ENCODE results near the gene AKT2. TPM values are rescaled to one million over a fixed set of nuclear protein-coding genes. Genes with fewer than 3 reads are reported as not detected.

AKT2 gene
- total RNA-seq, 1 experiment from 2014 or later, result 108 TPM

- no peaks in the 10 kb centered on the region for H3K9me3 Mint-ChIP-seq (ENCODE audit: unreplicated experiment)
- no peak overlapping the region for H3K27ac Mint-ChIP-seq (ENCODE audit: low read depth, unreplicated experiment)
- no peak overlapping the region for H3K4me3 Mint-ChIP-seq (ENCODE audit: unreplicated experiment)
- peaks cover 8% of the 10 kb centered on the region for H3K4me1 Mint-ChIP-seq (ENCODE audit: insufficient read depth, unreplicated experiment)
- peaks cover 16% of the 10 kb centered on the region for H3K36me3 Mint-ChIP-seq (ENCODE audit: insufficient read depth, unreplicated experiment)
- DNase-seq (ENCODE audit: unreplicated experiment), result no peak
- no TSS peak for BruUV-seq (replicated peaks)
- intact Hi-C loops (cut with micrococcal nuclease), result no loop called here
- ChIA-PET CTCF (interaction anchor here (0.8 kb wide), 1 partner anchor 28 kb away, joined by 3 read pairs; no protein-coding TSS in a partner anchor), POLR2A (interaction anchor here (0.7 kb wide), 1 partner anchor 30 kb away, joined by 3 read pairs; no protein-coding TSS in a partner anchor)
- no peaks in the 10 kb centered on the region for H3K27me3 Mint-ChIP-seq (ENCODE audit: insufficient read depth, unreplicated experiment)
- TF ChIP-seq CTCF (IDR thresholded peaks at IDR 0.05; ENCODE audit: unreplicated experiment), result no peak
These were observed 38.0 kb downstream of the AKT2 start for GRCh38 chr19:40247178-40247577.

- Mint-ChIP-seq H3K9me3 (ENCODE audit: unreplicated experiment) (no peaks in the 10 kb centered on the region), H3K36me3 (ENCODE audit: insufficient read depth, unreplicated experiment) (peaks cover 15% of the 10 kb centered on the region), H3K27ac (ENCODE audit: low read depth, unreplicated experiment) (no peak overlapping the region), H3K4me3 (ENCODE audit: unreplicated experiment) (no peak overlapping the region), H3K4me1 (ENCODE audit: insufficient read depth, unreplicated experiment) (peaks cover 8% of the 10 kb centered on the region), H3K27me3 (ENCODE audit: insufficient read depth, unreplicated experiment) (no peaks in the 10 kb centered on the region)
- no peak for TF ChIP-seq CTCF (IDR thresholded peaks at IDR 0.05; ENCODE audit: unreplicated experiment)
- ChIA-PET POLR2A (interaction anchor here (0.6 to 0.7 kb wide), 2 partner anchors 8 to 31 kb away, joined by 3 read pairs; no protein-coding TSS in a partner anchor), CTCF (interaction anchor here (0.7 to 0.8 kb wide), 2 partner anchors 27 to 66 kb away, joined by 3 read pairs; no protein-coding TSS in a partner anchor)
- intact Hi-C loops (cut with micrococcal nuclease), result no loop called here
- DNase-seq (ENCODE audit: unreplicated experiment), result no peak
- no TSS peak for BruUV-seq (replicated peaks)
These were observed 38.7 kb downstream of the AKT2 start for GRCh38 chr19:40246292-40247073.

GRCh38 chr19:40245506-40246128, 39.5 kb downstream of the AKT2 start:
- intact Hi-C loops (cut with micrococcal nuclease), result no loop called here
- BruUV-seq (replicated peaks), result no TSS peak
- DNase-seq (ENCODE audit: unreplicated experiment), result no peak
- peaks cover 8% of the 10 kb centered on the region for H3K4me1 Mint-ChIP-seq (ENCODE audit: insufficient read depth, unreplicated experiment)
- no peaks in the 10 kb centered on the region for H3K9me3 Mint-ChIP-seq (ENCODE audit: unreplicated experiment)
- ChIA-PET POLR2A (no interaction called here), CTCF (interaction anchor here (0.6 to 0.7 kb wide), 2 partner anchors 17 to 67 kb away, joined by 3 read pairs; no protein-coding TSS in a partner anchor)
- no peaks in the 10 kb centered on the region for H3K27me3 Mint-ChIP-seq (ENCODE audit: insufficient read depth, unreplicated experiment)
- peaks cover 21% of the 10 kb centered on the region for H3K36me3 Mint-ChIP-seq (ENCODE audit: insufficient read depth, unreplicated experiment)
- no peak for TF ChIP-seq CTCF (IDR thresholded peaks at IDR 0.05; ENCODE audit: unreplicated experiment)
- H3K4me3 Mint-ChIP-seq (ENCODE audit: unreplicated experiment), result no peak overlapping the region
- H3K27ac Mint-ChIP-seq (ENCODE audit: low read depth, unreplicated experiment), result no peak overlapping the region

GRCh38 chr19:40244579-40245317, 40.4 kb downstream of the AKT2 start:
- peaks cover 24% of the 10 kb centered on the region for H3K36me3 Mint-ChIP-seq (ENCODE audit: insufficient read depth, unreplicated experiment)
- no peaks in the 10 kb centered on the region for H3K9me3 Mint-ChIP-seq (ENCODE audit: unreplicated experiment)
- H3K4me3 Mint-ChIP-seq (ENCODE audit: unreplicated experiment), result no peak overlapping the region
- H3K4me1 Mint-ChIP-seq (ENCODE audit: insufficient read depth, unreplicated experiment), result peaks cover 8% of the 10 kb centered on the region
- no peak for DNase-seq (ENCODE audit: unreplicated experiment)
- H3K27me3 Mint-ChIP-seq (ENCODE audit: insufficient read depth, unreplicated experiment), result no peaks in the 10 kb centered on the region
- POLR2A ChIA-PET, result no interaction called here
- CTCF ChIA-PET, result interaction anchor here (0.6 kb wide), 1 partner anchor 16 kb away, joined by 3 read pairs; no protein-coding TSS in a partner anchor
- TF ChIP-seq CTCF (IDR thresholded peaks at IDR 0.05; ENCODE audit: unreplicated experiment), result no peak
- no peak overlapping the region for H3K27ac Mint-ChIP-seq (ENCODE audit: low read depth, unreplicated experiment)
- no TSS peak for BruUV-seq (replicated peaks)
- intact Hi-C loops (cut with micrococcal nuclease), result no loop called here

Measured in MCF 10A (cell line).